ENCODE data around the gene RALGPS1.

Gene RALGPS1

GRCh38 chr9:127135056-127135745 lies 220.6 kb downstream of the RALGPS1 start:
- TF ChIP-seq CTCF (IDR thresholded peaks at IDR 0.05; ENCODE audit: low read depth, low read length), result no peak
- H3K4me3 ChIP-seq (replicated peaks in 1 of 2; ENCODE audit: low read depth in 2 of 2, low read length in 2 of 2), result no peak overlapping the region
- no peak for DNase-seq (ENCODE audit: low read depth in 2 of 2)

- DNase-seq (ENCODE audit: low read depth in 2 of 2), result no peak
- H3K4me3 ChIP-seq (replicated peaks in 1 of 2; ENCODE audit: low read depth in 2 of 2, low read length in 2 of 2), result no peak overlapping the region
- TF ChIP-seq CTCF (IDR thresholded peaks at IDR 0.05; ENCODE audit: low read depth, low read length), result no peak
These were observed 221.7 kb downstream of the RALGPS1 start for GRCh38 chr9:127136081-127136879.

DNA sequence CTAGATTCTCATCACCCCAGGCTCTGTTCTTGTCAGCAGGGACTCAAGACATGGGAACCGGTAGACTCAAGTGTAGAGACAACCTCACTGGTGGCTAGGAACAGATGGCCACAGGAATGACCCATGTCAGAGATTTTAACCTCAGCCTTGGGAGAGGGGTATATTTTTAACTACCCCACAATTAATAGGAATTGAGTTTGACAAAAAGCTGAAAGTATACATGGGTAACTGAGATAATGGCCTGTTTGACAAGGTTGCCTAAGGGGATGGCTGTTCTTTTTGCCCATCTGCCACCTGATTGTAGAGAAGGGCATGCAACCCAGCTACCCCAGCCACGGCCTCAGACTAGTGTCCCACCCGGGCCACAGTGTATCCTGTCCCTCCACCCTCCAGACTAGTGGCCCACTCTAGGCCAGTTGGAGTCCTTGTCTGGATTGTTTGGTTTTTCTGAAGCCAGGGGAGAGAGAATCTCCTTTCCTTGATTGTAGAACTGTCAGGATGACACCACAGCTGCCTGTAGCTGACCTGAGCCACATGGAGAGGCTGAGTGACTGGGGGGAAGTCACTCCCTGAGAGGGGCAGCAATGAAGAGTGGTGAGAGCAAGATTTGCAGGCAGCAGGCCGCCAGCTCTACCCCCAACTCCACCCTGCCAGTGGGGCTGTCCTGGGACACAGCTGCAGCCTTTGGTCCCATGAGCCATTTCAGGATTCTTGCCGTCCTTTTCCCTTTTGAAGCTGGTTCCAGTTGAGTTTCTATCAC lies 222.5 kb downstream of the RALGPS1 start:
- no peak for TF ChIP-seq CTCF (IDR thresholded peaks at IDR 0.05; ENCODE audit: low read depth, low read length)
- no peak overlapping the region for H3K4me3 ChIP-seq (replicated peaks in 1 of 2; ENCODE audit: low read depth in 2 of 2, low read length in 2 of 2)
- DNase-seq (ENCODE audit: low read depth in 2 of 2), result no peak

DNA sequence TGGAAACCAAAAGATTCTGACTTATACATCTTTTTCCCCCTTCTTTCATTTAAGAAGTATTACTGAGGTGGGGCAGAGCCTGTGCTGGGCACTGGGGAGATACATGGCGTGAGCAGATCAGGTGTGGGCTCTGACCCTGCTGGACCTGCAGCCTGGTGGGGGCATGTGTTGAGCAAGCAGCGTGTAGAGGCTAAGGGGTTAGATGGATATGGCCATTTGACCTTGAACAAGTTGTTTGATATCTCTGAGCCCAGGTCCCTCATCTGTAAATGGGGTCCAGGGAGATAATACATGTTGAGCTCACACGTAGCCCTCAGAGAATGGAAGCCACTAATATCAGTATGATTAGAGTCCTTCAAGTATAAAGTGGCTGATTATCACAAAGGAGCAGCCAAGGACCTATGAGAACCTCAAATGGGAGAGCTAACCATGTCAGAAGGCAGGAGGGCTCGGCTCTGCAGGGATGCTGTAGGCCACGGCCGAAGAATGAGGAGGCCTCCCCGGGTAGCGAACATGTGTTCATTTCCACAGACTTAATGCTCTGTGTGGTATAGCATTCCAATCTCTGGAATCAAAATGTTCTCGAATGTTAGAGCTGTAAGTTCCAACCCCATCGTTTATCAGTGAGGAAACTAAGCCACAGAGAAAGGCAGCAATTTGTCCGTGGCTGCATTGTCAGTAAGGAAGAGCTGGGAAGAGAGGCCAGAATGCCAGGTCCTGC lies 223.2 kb downstream of the RALGPS1 start:
- no peak for DNase-seq (ENCODE audit: low read depth in 2 of 2)
- no peak for TF ChIP-seq CTCF (IDR thresholded peaks at IDR 0.05; ENCODE audit: low read depth, low read length)
- H3K4me3 ChIP-seq (replicated peaks in 1 of 2; ENCODE audit: low read depth in 2 of 2, low read length in 2 of 2), result no peak overlapping the region

DNA sequence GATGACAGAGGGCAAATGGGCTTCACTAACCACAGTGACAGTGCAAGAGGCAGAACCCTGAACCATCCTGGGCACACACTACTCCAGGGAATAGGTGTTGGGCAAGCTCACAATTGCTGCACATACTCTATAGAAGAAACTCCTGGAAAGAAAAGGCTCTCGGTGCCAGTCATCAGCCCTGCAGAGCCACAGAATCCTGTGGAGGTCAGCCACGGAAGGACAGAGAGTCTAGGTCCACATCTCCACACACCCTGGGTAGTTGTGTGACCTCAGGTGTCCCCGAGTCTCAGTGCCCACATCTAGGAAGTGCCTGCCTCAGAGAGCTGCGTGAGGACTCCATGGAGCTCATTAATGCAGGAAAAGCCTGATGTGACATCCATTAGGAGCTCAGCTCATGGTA lies 223.9 kb downstream of the RALGPS1 start:
- DNase-seq (ENCODE audit: low read depth in 2 of 2), result no peak
- no peak overlapping the region for H3K4me3 ChIP-seq (replicated peaks in 1 of 2; ENCODE audit: low read depth in 2 of 2, low read length in 2 of 2)
- TF ChIP-seq CTCF (IDR thresholded peaks at IDR 0.05; ENCODE audit: low read depth, low read length), result no peak

- no peak for TF ChIP-seq CTCF (IDR thresholded peaks at IDR 0.05; ENCODE audit: low read depth, low read length)
- no peak overlapping the region for H3K4me3 ChIP-seq (replicated peaks in 1 of 2; ENCODE audit: low read depth in 2 of 2, low read length in 2 of 2)
- DNase-seq (ENCODE audit: low read depth in 2 of 2), result no peak
These were observed 224.6 kb downstream of the RALGPS1 start for GRCh38 chr9:127139071-127139731.
